Adipose tissue (tissue), 3 donors: ENCODE measurements around the gene FCHO1. TPM values are rescaled to one million over a fixed set of nuclear protein-coding genes. Genes with fewer than 3 reads are reported as not detected.
"Not testable (repeated sequence)": the region's sequence is repeated elsewhere in the genome, so short reads cannot be mapped to it uniquely, and the experiment has no call there.

Experiments used
- H3K27ac ChIP-seq: one replicate; pipeline ENCODE4 v1.5.1; 2013; ENCODE audit warnings: low read depth, low read length
- WGBS, 3 donors: extraction: QIAGEN DNeasy Blood & Tissue Kit; methylation state at CpG; one replicate each; pipeline ENCODE4 v1.1.7; 2013; 5-methylcytosine and 5-hydroxymethylcytosine counted together
- polyA plus RNA-seq, 3 donors: library from polyadenylated mRNA; stranded (reverse); fragments of 200-250 nt; gene quantifications; one replicate each; pipeline ENCODE4 v1.2.3, GENCODE V29; 2013
- donor health status: healthy with polysubstance abuse.
- donor health status: Bipolar disorder and iron deficiency.
- donor health status: healthy.

Gene FCHO1
- polyA plus RNA-seq, 3 donors, result 0.76 to 2.2 (median 1.8) TPM

DNA sequence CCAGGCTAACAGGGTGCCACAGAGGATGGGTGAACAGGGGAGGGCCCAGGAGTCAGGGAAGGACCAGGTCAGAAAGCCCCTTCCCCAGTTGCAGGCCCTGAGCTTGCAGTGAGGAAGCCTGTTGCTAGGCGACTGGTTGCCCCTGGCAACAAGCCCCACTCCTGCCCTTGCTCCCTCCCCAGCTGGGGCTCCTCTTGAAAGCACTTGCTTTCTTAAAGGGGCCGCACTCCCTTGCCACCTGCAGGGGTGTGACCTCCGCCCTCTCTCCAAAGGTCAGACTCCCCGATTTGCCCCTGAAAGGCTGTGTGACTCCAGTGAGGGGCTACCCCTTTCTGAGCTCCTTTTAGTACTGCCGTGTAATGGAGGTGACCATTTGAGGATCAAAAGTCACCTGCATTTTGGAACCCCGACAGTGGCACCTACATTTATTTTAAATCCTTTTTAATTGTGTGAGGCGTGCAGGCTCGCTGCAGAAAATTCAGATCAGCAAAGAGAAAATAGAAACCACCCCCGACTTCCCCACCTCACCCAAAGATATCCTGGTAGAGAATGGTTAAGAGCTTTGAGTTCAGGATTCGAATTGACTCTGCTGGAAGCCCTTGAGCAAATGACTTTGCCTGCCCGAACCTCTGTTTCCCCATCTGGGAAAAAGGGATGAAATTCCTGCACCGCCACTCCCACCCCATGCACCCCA lies 4.8 kb downstream of the FCHO1 start:
- whole genome bisulfite sequencing, 3 donors, result 45 to 70% (median 65%) methylated on average over 12 of the region's 12 CpGs
- no peak overlapping the region for H3K27ac ChIP-seq

DNA sequence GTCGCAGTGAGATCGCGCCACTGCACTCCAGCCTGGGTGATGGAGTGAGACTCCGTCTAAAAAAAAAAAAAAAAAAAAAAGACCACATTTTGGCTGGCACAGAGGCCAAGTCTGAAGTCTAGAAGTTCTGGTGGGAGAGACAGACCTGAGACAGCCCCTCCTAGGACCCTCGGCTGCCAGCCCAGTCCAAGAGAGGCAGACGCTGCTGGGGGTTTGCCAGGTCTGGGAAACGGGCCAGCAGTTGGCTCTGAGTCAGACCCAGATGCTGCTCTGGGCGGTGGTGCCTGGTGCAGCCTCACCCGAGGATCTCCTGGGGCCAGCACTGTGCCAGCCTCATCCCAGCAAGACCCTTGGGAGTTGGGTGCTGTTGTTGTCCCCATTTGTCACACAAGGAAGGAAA lies 5.8 kb downstream of the FCHO1 start:
- no peak overlapping the region for H3K27ac ChIP-seq
- WGBS, 3 donors, result 32 to 43% (median 35%) methylated on average over 9 of the region's 9 CpGs

DNA sequence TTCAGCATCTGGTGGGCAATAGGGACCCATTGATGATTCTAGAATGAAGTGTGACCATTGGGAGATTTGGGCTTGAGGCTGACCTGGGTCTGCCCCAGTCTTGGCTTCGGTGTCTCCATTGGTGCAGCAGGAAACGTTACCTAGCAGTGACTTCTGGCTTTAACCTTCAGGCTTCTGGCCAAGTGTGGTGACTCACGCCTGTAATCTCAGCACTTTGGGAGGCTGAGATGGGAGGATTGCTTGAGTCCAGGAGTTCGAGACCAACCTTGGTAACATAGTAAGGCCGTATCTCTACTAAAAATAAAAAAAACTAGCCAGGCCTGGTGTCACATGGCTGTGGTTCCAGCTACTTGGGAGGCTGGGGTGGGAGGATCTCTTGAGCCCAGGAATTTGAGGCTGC lies 7.2 kb downstream of the FCHO1 start:
- H3K27ac ChIP-seq, result no peak overlapping the region
- WGBS, 3 donors, result 66 to 73% (median 69%) methylated on average over 5 of the region's 5 CpGs

DNA sequence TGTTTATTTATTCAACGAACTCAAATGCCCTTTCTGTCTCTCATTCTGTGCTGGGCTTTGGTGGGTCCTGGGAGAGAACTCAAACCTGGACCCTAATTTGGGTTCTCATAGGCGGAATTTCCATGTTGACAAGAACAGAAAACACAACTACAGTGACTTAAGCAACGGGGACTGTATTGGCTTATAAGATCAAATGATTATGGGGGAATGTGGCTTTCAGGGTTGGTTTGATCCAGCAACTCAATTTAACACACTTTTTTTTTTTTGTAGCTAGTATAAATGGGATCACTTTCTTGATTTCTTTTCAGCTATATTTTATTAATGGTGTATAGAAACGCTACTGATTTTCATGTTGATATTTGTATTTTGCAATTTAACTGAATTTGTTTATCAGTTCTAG lies 9.9 kb downstream of the FCHO1 start:
- 73 to 89% (median 84%) methylated on average over 4 of the region's 4 CpGs for WGBS, 3 donors
- H3K27ac ChIP-seq, result no peak overlapping the region

DNA sequence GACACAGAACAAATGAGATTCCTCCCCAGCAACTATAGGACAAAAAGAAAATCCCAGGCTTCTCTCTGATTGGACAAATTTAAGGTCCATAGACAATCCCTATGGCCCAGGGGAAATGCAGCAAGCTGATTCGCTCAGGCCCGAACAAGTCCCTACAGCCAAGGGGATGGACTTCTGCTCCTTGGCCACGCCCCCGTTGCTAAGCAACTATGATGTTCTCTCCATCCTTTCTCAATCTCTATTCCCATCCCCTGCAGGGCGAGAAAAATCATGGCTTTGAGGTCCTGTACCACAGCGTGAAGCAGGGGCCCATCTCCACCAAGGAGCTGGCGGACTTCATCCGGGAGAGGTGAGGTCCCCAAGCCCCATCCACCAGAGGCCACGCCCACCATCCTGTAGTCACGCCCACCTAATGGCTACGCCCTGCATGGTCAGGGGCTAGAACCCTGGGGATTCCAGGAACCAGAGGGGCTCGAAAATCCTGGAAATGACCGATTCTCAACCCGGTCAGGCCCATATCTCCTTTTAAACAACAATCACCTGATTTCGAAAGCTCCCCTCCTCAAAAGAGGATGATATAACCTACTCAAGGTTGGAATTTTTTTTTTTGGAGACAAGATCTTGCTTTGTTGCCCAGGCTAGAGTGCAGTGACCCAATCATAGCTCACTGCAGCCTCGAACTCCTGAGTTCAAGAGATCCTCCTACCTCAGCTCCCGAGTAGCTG lies 11.4 kb downstream of the FCHO1 start:
- 54 to 74% (median 62%) methylated on average over 17 of the region's 17 CpGs for WGBS, 3 donors
- no peak overlapping the region for H3K27ac ChIP-seq

DNA sequence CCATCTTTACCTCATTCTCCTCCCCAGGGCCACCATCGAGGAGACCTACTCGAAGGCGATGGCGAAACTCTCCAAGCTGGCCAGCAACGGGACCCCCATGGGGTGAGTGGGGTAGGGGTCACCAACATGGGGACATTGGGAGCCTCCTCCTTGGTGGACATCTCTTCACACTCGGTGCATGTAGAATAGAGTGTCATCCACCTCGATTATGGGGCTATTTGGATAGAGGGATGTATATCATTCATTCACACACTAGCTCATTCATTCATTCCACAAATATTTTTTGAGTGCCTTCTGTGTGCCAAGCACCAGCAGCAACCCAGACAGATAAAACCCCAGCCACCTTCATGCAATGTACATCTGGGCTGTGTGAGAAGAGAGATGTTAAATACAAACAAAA lies 13.1 kb downstream of the FCHO1 start:
- no peak overlapping the region for H3K27ac ChIP-seq
- 81 to 91% (median 89%) methylated on average over 7 of the region's 7 CpGs for WGBS, 3 donors

DNA sequence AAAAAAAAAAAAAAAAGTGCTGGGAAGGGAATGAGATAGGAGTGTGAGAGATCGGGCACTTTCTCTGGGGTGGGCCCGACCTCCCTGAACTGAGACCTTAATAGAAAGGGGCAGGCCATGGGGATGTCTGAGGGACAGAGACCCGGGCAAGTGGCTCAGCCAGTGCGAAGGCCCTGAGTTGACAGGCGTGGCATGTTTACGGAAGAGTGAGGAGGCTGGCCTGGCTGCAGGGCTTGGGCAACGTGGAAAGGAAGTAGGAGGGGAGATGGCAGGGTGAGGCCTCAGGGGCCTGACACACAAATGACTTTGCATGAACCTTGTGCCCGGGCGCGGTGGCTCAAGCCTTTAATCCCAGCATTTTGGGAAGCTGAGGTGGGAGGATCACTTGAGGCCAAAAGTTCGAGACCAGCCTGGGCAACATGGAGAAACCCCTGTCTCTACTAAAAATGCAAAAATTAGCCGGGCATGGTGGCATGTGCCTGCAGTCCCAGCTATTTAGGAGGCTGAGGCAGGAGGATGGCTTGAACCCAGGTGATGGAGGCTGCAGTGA lies 13.9 kb downstream of the FCHO1 start:
- no peak overlapping the region for H3K27ac ChIP-seq
- WGBS, 3 donors, result 33 to 71% (median 46%) methylated on average over 12 of the region's 12 CpGs

DNA sequence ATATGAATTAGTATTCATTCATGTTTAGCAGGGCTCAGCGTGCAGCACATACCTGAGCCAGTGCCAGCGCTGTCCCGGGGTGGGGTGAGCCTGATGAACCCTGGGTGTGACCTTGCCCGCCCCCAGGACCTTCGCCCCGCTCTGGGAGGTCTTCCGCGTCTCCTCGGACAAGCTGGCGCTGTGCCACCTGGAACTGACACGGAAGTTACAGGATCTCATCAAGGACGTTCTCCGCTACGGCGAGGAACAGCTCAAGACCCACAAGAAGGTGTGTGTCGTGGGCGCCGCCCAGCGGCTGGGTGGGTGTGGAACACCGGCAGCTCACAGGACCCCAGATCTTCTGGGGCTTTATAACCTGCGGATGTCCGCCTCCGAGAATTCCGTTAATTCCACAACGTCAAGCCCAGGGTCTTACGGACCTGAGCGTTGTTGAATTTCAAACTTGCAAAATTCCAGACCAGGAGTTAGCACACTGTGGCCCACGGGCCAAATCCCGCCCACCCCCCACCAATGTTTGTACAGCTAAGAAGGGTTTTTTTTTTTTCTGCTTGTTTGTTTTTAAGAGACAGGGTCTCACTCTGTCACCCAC lies 15.4 kb downstream of the FCHO1 start:
- no peak overlapping the region for H3K27ac ChIP-seq
- WGBS, 3 donors, result 7 to 18% (median 12%) methylated on average over 29 of the region's 29 CpGs

DNA sequence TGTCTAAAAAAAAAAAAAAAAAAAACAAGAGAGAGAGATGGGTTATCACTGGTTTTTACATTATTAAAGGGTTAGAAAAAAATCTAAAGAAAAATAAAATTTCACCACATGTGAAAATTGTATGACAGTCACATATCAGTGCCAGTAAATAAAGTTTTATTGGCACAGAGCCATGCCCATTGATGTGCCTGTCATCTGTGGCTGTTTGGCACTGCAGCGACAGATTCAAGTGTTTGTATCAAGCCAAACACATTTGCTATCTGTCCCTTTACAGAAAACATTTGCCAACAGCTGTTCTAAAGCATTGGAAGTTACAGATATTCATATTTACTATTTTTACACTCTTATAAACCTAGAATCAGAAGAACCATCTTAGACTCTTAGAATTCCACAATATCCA lies 16.3 kb downstream of the FCHO1 start:
- no peak overlapping the region for H3K27ac ChIP-seq
- WGBS, 3 donors, result 16 to 86% (median 75%) methylated on average over 1 of the region's 1 CpG

DNA sequence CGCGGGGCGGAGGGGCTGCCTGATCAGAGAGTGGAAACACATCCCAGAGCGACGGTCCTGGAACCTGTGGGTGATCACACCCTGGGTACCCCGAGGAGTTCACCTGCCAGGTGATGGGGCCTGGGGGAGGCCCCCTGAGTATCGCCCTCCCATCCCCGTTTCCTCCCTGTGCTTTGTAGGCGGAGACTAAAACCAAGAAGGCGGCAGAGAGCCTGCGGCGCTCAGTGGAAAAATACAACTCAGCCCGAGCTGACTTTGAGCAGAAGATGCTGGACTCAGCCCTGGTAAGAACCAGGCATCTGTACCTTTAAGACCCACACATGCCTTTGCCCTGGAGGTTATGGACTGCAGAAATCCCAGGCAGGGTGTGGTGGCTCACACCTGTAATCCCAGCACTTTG lies 19.3 kb downstream of the FCHO1 start:
- 76 to 88% (median 86%) methylated on average over 10 to 13 of the region's 13 CpGs for WGBS, 3 donors
- no peak overlapping the region for H3K27ac ChIP-seq

DNA sequence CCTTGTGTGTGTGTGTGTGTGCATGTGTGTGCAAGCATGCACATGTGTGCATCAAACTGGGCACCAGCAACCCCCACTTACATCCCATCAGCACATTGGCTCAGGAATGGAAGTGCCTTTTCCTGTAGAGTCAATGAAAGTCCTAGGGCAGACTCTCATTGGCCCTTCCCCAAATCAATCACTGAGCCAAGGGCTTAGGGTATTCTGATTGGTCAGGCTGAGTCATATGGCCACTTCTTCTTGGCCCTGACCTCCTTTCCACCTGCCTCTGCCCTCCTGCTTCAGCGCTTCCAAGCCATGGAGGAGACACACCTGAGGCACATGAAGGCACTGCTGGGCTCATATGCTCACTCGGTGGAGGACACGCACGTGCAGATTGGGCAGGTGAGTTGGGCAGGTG lies 20.9 kb downstream of the FCHO1 start:
- H3K27ac ChIP-seq, result no peak overlapping the region
- 94 to 98% (median 97%) methylated on average over 4 of the region's 4 CpGs for WGBS, 3 donors

DNA sequence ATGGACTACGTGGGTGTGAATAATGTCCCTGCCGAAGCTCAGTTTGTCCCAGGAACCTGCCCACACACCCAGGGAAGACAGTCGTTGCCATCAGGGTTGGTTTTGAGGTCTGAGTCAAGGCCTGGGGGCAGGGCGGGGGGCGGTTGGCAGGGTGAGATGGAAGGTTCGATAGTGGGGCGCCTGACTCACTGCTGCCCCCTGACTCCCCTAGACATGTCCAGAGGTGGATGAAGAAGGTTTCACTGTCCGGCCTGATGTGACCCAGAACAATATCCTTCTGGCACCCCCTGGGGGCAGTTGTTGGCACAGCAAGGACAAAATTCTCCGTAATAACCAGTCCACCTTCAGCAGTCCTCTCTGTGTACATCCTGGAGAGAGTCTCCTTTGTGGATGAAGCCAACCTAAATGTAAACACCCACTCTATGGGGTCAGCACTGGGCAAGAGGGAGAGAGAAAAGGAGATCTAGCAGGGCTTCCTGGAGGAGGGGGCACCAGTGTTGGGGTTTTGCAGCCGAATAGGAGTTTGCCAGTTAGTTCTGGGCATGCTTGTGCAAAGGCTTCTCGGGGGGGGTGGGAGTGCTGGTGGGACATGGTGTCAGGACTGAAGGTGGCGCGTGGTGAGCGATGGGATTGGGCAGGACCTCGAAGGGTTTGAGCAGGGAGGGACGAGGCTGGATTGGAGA lies 24.1 kb downstream of the FCHO1 start:
- WGBS, 3 donors, result 51 to 71% (median 69%) methylated on average over 16 of the region's 16 CpGs
- no peak overlapping the region for H3K27ac ChIP-seq

DNA sequence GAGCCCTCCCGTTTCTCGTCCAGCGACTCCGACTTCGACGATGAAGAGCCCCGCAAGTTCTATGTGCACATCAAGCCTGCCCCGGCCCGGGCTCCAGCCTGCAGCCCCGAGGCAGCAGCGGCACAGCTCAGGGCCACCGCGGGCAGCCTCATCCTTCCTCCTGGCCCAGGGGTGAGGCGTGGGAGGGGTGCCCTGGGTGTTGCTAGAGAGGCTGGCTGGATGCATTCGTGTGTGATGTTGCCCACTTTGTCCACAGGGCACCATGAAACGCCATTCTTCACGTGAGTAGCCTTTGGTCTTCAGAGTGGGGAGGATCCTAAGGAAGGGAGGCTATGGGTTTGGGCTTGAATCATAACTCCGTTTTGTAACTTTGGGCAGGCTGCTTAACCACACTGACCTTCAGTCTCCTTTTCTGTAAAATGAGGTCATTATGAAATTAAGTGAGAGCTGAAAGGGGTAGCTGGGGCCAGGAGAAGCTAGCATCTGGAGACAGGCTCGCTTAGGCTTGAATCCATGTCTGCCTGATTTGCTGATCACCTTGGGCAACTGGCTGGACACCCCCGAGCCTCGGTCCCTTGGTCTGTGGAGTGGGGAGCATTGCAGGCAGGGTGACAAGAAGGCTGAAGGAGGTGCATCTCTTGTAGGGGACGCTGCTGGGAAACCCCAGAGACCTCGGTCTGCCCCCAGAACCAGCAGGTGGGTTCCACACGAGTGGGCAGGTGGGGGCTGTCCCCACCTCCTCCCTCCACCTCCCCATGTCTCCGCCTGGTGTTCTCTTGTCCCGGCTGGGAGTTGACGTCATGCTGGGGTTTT lies 24.9 kb downstream of the FCHO1 start:
- H3K27ac ChIP-seq, result no peak overlapping the region

DNA sequence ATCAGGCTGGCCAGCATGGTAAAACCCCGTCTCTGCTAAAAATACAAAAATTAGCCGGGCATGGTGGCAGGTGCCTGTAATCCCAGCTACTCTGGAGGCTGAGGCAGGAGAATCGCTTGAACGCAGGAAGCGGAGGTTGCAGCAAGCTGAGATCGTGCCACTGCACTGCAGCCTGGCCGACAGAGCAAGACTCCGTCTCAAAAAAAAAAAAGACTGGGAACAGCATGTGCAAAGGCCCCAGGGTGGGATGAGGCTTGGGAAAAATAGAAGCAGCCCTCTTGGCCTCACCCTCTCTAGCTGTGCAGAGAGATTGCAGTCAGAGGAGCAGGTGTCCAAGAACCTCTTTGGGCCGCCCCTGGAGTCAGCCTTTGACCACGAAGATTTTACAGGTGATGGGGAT lies 26.6 kb downstream of the FCHO1 start:
- not testable (repeated sequence) for H3K27ac ChIP-seq
- 74 to 79% (median 75%) methylated on average over 8 to 10 of the region's 10 CpGs for WGBS, 3 donors

More for the DNA sequence above, 24.9 kb downstream of the FCHO1 start:
- 65 to 69% (median 68%) methylated on average over 26 to 27 of the region's 27 CpGs for WGBS, 3 donors

DNA sequence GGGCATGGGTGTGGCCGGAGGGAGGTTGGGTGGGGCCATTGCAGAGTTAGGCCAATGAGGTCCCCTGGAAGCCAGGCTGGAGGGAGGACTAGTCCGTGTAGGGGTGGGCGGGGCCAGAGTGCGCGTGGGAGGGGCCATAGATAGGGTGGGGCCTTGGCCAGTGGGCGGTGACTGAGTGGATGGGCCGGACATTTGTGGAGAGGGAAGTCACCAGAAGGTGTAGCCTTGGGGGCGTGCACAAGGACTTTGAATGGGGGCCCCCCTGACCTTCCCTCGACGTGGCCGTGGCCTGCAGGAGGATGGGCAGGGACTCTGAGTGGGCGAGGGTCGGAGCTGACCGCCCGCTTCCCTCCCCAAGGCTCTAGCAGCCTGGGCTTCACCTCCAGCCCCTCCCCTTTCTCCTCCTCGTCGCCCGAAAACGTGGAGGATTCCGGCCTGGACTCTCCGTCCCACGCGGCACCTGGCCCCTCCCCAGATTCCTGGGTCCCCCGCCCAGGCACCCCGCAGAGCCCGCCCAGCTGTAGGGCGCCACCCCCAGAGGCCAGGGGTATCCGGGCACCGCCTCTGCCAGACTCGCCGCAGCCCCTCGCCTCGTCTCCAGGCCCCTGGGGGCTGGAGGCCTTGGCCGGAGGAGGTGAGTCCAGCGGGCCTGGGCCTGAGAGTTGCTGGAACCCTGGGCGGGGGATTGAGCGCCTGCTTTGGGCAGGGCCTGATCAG lies 27.1 kb downstream of the FCHO1 start:
- no peak overlapping the region for H3K27ac ChIP-seq
- 7 to 23% (median 11%) methylated on average over 27 to 37 of the region's 37 CpGs for WGBS, 3 donors

DNA sequence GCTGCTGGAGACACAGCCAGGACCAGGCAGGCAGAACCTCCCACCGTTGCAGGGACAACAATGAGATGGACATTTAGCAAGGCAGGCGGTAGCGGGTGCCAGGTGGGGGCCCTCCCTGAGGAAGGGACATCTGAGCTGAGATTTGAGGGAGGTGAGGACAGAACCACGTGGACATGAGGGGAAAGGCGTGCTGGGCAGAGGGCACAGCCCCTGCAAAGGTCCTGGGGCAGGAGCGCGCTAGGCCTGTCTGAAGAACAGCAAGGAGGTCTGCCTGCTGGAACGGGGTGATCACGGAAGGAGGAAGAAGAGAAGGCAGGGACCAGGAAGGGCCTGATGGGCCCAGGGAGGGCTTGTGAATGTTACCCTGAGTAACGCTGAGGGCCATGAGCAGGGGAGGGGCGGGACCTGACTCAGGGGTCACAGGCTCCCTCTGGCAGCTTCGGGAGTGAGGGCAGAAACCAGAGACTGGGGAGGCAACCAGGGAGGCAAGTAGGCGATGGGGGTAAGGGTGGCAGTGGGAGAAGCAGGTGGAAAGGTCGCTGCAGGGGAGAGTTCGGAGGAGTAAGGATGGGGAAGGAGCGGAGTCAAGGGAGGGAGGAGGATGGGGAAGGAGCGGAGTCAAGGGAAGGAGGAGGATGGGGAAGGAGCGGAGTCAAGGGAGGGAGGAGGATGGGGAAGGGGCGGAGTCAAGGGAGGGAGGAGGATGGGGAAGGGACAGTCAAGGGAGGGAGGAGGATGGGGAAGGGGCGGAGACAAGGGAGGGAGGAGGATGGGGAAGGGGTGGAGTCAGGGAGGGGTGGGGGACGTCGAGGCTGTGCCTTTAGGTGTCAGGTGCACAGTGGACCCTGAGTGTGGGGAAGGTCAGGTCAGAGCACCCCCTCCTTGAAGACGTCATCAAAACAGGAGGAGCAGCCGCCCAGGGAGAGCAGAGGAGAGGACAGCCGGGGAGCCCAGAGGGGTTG lies 28.0 kb downstream of the FCHO1 start:
- H3K27ac ChIP-seq, result no peak overlapping the region
- 15 to 24% (median 21%) methylated on average over 21 to 25 of the region's 25 CpGs for WGBS, 3 donors
